Neural progenitor cell (in vitro differentiated cells): Measurements from ENCODE around the gene HMBS. TPM values are rescaled to one million over a fixed set of nuclear protein-coding genes. Genes with fewer than 3 reads are reported as not detected.
"Not testable (repeated sequence)": the region's sequence is repeated elsewhere in the genome, so short reads cannot be mapped to it uniquely, and the experiment has no call there.

ENCODE experiments used
- DNase-seq: peaks from one replicate; pipeline ENCODE4 v3.0.0-alpha.2; 2016; ENCODE audit warnings: low spot score
- H2AFZ ChIP-seq: fragments of 200-600 bp; sonication (generic); replicated peaks from 2 replicates; pipeline ENCODE4 v1.6.1; 2016; ENCODE audit warnings: antibody characterized with exemption
- H3F3A ChIP-seq: fragments of 200-600 bp; sonication (generic); 2 replicates; pipeline ENCODE4 v1.6.1; 2016; ENCODE audit warnings: antibody characterized with exemption, low read depth
- H3K27ac ChIP-seq: fragments of 200-600 bp; sonication (generic); 2 replicates; pipeline ENCODE4 v1.5.1; 2016; ENCODE audit warnings: mild to moderate bottlenecking
- H3K27me3 ChIP-seq: fragments of 200-600 bp; sonication (generic); 2 replicates; pipeline ENCODE4 v1.6.1; 2016; ENCODE audit warnings: mild to moderate bottlenecking, moderate library complexity
- H3K36me3 ChIP-seq: fragments of 200-600 bp; sonication (generic); 2 replicates; pipeline ENCODE4 v1.5.1; 2016
- H3K4me1 ChIP-seq: fragments of 200-600 bp; sonication (generic); 2 replicates; pipeline ENCODE4 v1.6.1; 2016; ENCODE audit warnings: mixed run types
- H3K4me2 ChIP-seq: fragments of 200-600 bp; sonication (generic); 2 replicates; pipeline ENCODE4 v1.6.1; 2016
- H3K4me3 ChIP-seq: fragments of 200-600 bp; sonication (generic); 2 replicates; pipeline ENCODE4 v1.5.1; 2016
- H3K79me2 ChIP-seq: fragments of 200-600 bp; sonication (generic); 2 replicates; pipeline ENCODE4 v1.6.1; 2016; ENCODE audit warnings: low read depth
- H3K9ac ChIP-seq: fragments of 200-600 bp; sonication (generic); 2 replicates; pipeline ENCODE4 v1.6.1; 2016
- H3K9me3 ChIP-seq: fragments of 200-600 bp; sonication (generic); 2 replicates; pipeline ENCODE4 v1.5.1; 2016; ENCODE audit warnings: low read depth
- H4K20me1 ChIP-seq: fragments of 200-600 bp; sonication (generic); 2 replicates; pipeline ENCODE4 v1.6.1; 2016; ENCODE audit warnings: low read depth
- H3K27ac Mint-ChIP-seq: 3 replicates; pipeline ENCODE4 v1.8.0; 2021; ENCODE audit warnings: mixed read lengths
- H3K27me3 Mint-ChIP-seq: 2 replicates; pipeline ENCODE4 v1.8.0; 2022; ENCODE audit warnings: low read depth, mild to moderate bottlenecking, inconsistent platforms, moderate library complexity, mixed read lengths; ENCODE audit not compliant: insufficient read depth
- H3K36me3 Mint-ChIP-seq: 3 replicates; pipeline ENCODE4 v1.8.0; 2021; ENCODE audit warnings: mixed read lengths
- H3K4me1 Mint-ChIP-seq: 3 replicates; pipeline ENCODE4 v1.8.0; 2021; ENCODE audit warnings: mixed read lengths
- H3K4me3 Mint-ChIP-seq: 3 replicates; pipeline ENCODE4 v1.8.0; 2021; ENCODE audit warnings: mild to moderate bottlenecking, moderate library complexity, mixed read lengths
- H3K9me3 Mint-ChIP-seq: 3 replicates; pipeline ENCODE4 v1.8.0; 2020; ENCODE audit warnings: mixed read lengths
- EZH2 ChIP-seq: fragments of 200-600 bp; sonication (generic); IDR thresholded peaks from 2 replicates; pipeline ENCODE4 v1.6.1; 2017; ENCODE audit warnings: antibody characterized with exemption, mild to moderate bottlenecking, moderate library complexity
- EZH2phosphoT487 ChIP-seq: fragments of 200-600 bp; sonication (generic); IDR thresholded peaks from 2 replicates; pipeline ENCODE4 v1.6.1; 2017; ENCODE audit warnings: antibody characterized with exemption
- total RNA-seq: library from RNA; depleted of rRNA; stranded (reverse); fragments of >200 nt; gene quantifications from 2 replicates; pipeline ENCODE4 v1.2.3, GENCODE V29; 2015; ENCODE audit warnings: low replicate concordance
- TF ChIP-seq, protein P1 (sequence below): fragments of 200-600 bp; sonication (generic); IDR thresholded peaks from 2 replicates; pipeline ENCODE4 v1.5.1; 2017; ENCODE audit warnings: antibody characterized with exemption, mild to moderate bottlenecking

Gene HMBS
- total RNA-seq, 1 donor from 2014 or later: 31.1 TPM

DNA sequence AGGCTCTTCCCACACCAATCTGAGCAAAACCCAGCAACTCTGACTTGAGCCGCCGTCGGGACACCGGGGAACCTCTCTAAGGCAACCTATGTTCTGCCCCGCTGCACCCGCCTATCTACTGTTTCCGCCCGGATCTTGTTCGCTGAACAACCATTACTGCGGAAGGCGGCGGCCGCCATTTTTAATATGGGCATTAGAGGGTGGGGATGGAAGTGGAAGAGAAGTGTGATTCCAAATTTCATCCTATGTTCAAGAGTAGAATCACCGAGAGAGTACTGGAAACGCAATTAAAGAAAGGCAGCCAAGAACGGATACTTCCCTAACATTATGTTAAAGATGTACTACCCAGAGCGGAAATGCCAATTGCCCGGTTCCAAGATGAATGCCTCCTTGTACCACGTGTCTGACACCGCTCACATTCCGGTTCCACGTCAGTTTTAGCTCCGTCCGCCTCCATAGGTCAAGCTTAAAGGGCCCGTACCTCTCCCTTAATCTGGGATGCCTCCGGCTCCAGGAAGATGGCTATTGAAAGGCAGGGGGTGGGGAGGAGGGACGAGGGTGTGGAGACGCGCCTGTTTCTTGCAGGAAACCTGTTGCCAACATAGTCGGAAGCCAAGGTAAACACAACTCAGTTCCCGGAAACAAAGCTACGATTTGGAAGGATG is 17.2 kb downstream of the HMBS start, which contains the start of gene DPAGT1:
Gene DPAGT1 (minus strand): TSS at position 95 of the 665 bp plus-strand sequence. CDS start 198 bp downstream, outside the sequence.
- Histone ChIP-seq H3K4me1 (peaks cover 9% of the 10 kb centered on the region), H3K9me3 (no peaks in the 10 kb centered on the region), H3K79me2 (peaks cover 29% of the 10 kb centered on the region), H3K4me3 (peak within 1 kb of the TSS; percentile 89), H3K27me3 (no peaks in the 10 kb centered on the region), H4K20me1 (no peaks in the 10 kb centered on the region), H3K9ac (peak within 1 kb of the TSS; percentile 85), H3K27ac (peak within 1 kb of the TSS; percentile 97), H3K4me2 (peak within 1 kb of the TSS; percentile 99), H2AFZ (peak within 1 kb of the TSS; percentile 98), H3K36me3 (no peaks in the 10 kb centered on the region), H3F3A (peaks cover 40% of the 10 kb centered on the region)
- peak; percentile 96 for DNase-seq
- peaks cover 2% of the 10 kb centered on the region for H3K27me3 Mint-ChIP-seq
- H3K4me1 Mint-ChIP-seq: peaks cover 42% of the 10 kb centered on the region
- H3K36me3 Mint-ChIP-seq: peaks cover 18% of the 10 kb centered on the region
- TF ChIP-seq EZH2: no peak
- no peak for TF ChIP-seq EZH2phosphoT487
- TF ChIP-seq, protein P1, sequence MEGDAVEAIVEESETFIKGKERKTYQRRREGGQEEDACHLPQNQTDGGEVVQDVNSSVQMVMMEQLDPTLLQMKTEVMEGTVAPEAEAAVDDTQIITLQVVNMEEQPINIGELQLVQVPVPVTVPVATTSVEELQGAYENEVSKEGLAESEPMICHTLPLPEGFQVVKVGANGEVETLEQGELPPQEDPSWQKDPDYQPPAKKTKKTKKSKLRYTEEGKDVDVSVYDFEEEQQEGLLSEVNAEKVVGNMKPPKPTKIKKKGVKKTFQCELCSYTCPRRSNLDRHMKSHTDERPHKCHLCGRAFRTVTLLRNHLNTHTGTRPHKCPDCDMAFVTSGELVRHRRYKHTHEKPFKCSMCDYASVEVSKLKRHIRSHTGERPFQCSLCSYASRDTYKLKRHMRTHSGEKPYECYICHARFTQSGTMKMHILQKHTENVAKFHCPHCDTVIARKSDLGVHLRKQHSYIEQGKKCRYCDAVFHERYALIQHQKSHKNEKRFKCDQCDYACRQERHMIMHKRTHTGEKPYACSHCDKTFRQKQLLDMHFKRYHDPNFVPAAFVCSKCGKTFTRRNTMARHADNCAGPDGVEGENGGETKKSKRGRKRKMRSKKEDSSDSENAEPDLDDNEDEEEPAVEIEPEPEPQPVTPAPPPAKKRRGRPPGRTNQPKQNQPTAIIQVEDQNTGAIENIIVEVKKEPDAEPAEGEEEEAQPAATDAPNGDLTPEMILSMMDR: no peak
- peak within 1 kb of the TSS; percentile 93 for H3K4me3 Mint-ChIP-seq
- no peaks in the 10 kb centered on the region for H3K9me3 Mint-ChIP-seq
- peak within 1 kb of the TSS; percentile 99 for H3K27ac Mint-ChIP-seq

DNA sequence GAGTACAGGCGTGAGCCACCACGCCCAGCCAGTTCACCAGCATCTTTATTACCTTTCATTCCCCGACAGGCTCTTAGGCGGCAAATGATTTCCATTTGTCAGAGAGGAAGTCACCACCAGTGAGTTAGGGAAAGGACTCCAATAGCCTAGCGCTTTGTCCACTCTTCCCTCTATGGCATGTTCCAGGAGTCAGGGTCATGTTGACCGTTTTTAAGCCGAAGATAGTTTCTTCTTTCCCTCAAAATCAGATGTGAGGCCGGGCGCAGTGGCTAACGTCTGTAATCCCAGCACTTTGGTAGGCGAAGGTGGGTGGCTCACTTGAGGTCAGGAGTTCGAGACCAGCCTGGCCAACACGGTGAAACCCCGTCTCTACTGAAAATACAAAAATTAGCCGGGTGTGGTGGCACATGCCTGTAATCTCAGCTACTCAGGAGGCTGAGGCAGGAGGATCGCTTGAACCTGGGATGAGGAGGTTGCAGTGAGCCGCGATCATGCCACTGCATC is 18.5 kb downstream of the HMBS start:
- H3K36me3 Mint-ChIP-seq, H3K9me3 Mint-ChIP-seq, H3K9ac ChIP-seq, H3K9me3 ChIP-seq, H2AFZ ChIP-seq, H4K20me1 ChIP-seq, H3K36me3 ChIP-seq, H3K27me3 ChIP-seq, H3K27me3 Mint-ChIP-seq, DNase-seq: not testable (repeated sequence)
- Histone ChIP-seq H3K4me3 (peak overlapping the region; percentile 89), H3K27ac (peak overlapping the region; percentile 97), H3K79me2 (peaks cover 33% of the 10 kb centered on the region), H3K4me2 (peak overlapping the region; percentile 99), H3K4me1 (peaks cover 14% of the 10 kb centered on the region), H3F3A (peaks cover 50% of the 10 kb centered on the region)
- peaks cover 46% of the 10 kb centered on the region for H3K4me1 Mint-ChIP-seq
- H3K27ac Mint-ChIP-seq: peak overlapping the region; percentile 60
- peak overlapping the region; percentile 93 for H3K4me3 Mint-ChIP-seq

DNA sequence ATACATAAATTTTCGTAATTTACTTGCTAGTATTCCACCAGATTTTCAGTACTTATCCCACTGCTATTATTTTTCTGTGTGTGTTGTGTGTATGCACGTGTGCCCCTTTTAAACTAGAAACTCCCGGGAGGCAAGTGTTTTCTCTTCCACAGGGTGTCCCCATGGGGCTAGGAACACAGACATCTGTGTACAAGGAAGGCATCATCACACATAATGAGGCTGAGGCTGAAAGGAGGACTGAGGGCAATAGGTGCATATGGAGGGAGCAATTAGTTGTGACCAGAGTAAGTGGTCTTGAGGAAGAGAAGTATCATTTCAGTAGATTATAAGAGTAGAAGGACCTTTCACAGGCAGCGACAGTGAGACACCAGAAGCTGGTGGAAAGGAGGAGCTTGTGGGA is 19.1 kb downstream of the HMBS start:
- Histone ChIP-seq H3K4me1 (peaks cover 18% of the 10 kb centered on the region), H3K27me3 (peaks cover 15% of the 10 kb centered on the region)

More for the DNA sequence above, 19.1 kb downstream of the HMBS start:
- Histone ChIP-seq H3K36me3 (no peaks in the 10 kb centered on the region), H2AFZ (no peak overlapping the region), H3K27ac (no peak overlapping the region), H3K9me3 (no peaks in the 10 kb centered on the region), H3K9ac (no peak overlapping the region), H4K20me1 (peaks cover 4% of the 10 kb centered on the region), H3F3A (peaks cover 56% of the 10 kb centered on the region), H3K4me3 (no peak overlapping the region), H3K4me2 (no peak overlapping the region), H3K79me2 (peaks cover 33% of the 10 kb centered on the region)
- no peaks in the 10 kb centered on the region for H3K9me3 Mint-ChIP-seq
- H3K27ac Mint-ChIP-seq: peak overlapping the region; percentile 85
- TF ChIP-seq EZH2phosphoT487: no peak
- TF ChIP-seq, protein P1: peak; percentile 7
- no peak for DNase-seq
- H3K27me3 Mint-ChIP-seq: peaks cover 2% of the 10 kb centered on the region
- peak overlapping the region; percentile 93 for H3K4me3 Mint-ChIP-seq
- peaks cover 51% of the 10 kb centered on the region for H3K4me1 Mint-ChIP-seq
- peaks cover 3% of the 10 kb centered on the region for H3K36me3 Mint-ChIP-seq
